Measurements from ENCODE around the gene MRPL28. TPM values are rescaled to one million over a fixed set of nuclear protein-coding genes. Genes with fewer than 3 reads are reported as not detected.
A peak's percentile ranks its signal among the peaks of the same experiment; 100 is the strongest.

The MRPL28 gene
- total RNA-seq, 1 donor: 55.4 TPM

DNA sequence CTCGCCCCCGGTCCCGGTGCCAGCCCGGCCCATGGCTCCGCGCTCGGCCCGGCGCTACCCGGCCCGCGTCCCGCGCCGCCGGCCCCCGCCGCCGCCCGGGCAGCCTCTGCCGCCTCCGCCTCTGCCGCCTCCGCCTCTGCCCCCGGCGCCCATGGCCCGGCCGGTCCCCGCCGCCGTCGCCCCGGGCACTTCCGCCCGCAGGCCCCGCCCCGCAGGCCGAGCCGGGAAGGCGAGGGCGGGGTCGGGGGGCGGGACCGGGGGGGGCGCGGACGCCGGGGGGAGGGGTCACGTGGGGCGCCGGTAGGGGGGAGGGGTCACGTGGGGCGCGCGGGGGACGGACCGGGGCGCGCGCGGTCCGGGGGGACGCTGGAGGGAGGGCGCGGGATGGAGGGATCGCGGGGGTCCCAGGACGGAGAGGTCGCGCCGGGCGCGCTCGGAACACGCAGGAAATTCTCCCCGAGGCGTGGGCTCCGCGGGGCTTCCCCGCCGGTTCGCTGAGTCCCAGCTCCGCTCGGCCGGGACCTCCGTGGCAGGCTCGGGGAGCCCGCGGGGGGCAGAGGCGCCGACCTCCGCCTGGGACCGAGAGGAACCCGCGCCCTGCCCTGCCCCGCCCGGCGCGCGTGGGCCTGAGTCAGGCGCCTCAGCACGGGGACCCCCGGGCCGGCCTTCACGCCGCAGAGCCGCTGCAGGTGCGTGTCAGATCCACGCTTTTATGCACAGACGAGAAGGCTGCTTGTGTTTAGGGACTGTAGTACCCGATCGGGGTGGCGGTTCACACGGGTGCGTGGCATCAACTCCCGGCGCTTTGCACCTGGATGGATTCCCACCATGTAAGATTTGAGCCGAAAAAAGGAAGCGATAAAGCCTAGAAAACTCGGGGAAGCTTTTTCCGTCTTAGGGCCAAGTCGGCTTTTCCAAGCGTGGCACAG is 11.7 kb upstream of the MRPL28 start, which contains the start of gene PGAP6:
PGAP6 (minus strand) TSS at position 190 of the 929 bp plus-strand sequence; CDS start at position 33, 157 bp downstream.
- Histone ChIP-seq H2AFZ (ENCODE audit: low read length) (peak within 1 kb of the TSS; percentile 74), H3K79me2 (ENCODE audit: insufficient read depth, low read length) (peaks cover 30% of the 10 kb centered on the region), H3K9me3 (ENCODE audit: low read depth, low read length) (no peaks in the 10 kb centered on the region), H3K4me3 (ENCODE audit: insufficient read depth, low read length) (peak within 1 kb of the TSS; percentile 83), H3K4me2 (ENCODE audit: insufficient read depth, low read length) (peak within 1 kb of the TSS; percentile 92), H4K20me1 (ENCODE audit: insufficient read depth, low read length) (peaks cover 15% of the 10 kb centered on the region), H3K36me3 (ENCODE audit: insufficient read depth, low read length) (no peaks in the 10 kb centered on the region), H3K27ac (ENCODE audit: low read depth, low read length) (peak within 1 kb of the TSS; percentile 23), H3K4me1 (ENCODE audit: insufficient read depth, low read length) (peaks cover 6% of the 10 kb centered on the region), H3K27me3 (ENCODE audit: insufficient read depth, low read length) (no peaks in the 10 kb centered on the region)
- no peak for TF ChIP-seq CTCF (IDR thresholded peaks at IDR 0.05; ENCODE audit: extremely low read depth, low read depth, low read length)
- peak; percentile 100 for DNase-seq (ENCODE audit: insufficient read length, low spot score, missing footprints)

DNA sequence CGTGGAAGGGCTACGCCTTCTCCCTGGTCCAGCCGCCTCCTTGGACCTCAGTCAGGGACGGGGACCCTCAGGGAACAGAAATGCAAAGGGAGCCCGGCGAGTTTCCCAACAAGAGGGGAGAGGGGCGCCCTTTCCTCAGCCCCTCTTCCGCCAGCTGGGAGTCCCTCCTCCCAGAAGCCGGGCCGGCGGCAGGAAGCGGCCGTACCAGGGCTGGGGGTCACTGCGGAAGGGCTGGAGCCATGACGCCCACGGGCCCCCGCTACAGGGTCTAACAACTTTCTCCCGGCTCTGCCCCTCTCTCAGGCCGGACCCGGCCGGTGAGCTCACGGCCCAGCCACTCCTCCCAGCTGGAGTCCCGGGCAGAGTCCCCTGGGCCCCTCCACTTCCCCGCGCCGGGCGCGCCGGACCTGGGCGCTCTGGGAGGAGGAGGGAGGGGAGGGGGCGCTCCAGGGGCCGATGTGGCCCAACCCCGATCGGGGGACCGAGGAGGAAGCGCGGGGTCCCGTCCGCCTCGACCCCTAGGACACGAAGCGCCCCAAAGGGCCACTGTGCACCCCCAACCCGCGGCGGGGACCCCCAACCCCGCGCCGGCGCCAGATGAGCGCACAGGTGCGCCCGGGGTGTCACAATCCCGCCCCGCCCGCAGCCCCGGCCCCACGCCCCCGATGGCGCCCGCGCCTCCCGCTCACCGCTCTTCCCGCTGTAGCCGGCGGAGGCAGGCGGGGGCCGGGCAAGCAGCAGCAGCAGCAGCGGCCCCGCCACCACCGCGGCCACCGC is 10.9 kb upstream of the MRPL28 start:
- Histone ChIP-seq H3K9me3 (ENCODE audit: low read depth, low read length) (no peaks in the 10 kb centered on the region), H3K4me3 (ENCODE audit: insufficient read depth, low read length) (peak overlapping the region; percentile 83), H3K36me3 (ENCODE audit: insufficient read depth, low read length) (peaks cover 8% of the 10 kb centered on the region), H3K4me1 (ENCODE audit: insufficient read depth, low read length) (peaks cover 2% of the 10 kb centered on the region), H3K27me3 (ENCODE audit: insufficient read depth, low read length) (no peaks in the 10 kb centered on the region), H4K20me1 (ENCODE audit: insufficient read depth, low read length) (peaks cover 15% of the 10 kb centered on the region), H3K79me2 (ENCODE audit: insufficient read depth, low read length) (peaks cover 30% of the 10 kb centered on the region), H3K27ac (ENCODE audit: low read depth, low read length) (peak overlapping the region; percentile 23), H3K4me2 (ENCODE audit: insufficient read depth, low read length) (peak overlapping the region; percentile 88), H2AFZ (ENCODE audit: low read length) (peak overlapping the region; percentile 70)
- no peak for TF ChIP-seq CTCF (IDR thresholded peaks at IDR 0.05; ENCODE audit: extremely low read depth, low read depth, low read length)
- DNase-seq (ENCODE audit: insufficient read length, low spot score, missing footprints): peak; percentile 97

DNA sequence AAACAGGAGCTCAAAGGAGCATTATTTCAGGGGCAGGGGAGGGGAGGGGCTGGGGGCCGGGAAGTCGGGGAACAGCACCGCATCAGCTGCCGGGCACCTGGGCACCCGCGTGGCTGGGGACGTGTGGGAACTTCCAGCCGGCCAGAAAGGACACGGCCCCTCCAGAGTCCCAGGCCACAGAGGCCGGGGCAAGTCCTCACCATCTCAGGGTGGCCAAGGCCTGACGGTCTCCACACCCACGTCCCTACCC is 10.3 kb upstream of the MRPL28 start:
- peaks cover 13% of the 10 kb centered on the region for H3K36me3 ChIP-seq (ENCODE audit: insufficient read depth, low read length)
- H3K79me2 ChIP-seq (ENCODE audit: insufficient read depth, low read length): peaks cover 30% of the 10 kb centered on the region
- H2AFZ ChIP-seq (ENCODE audit: low read length): peak overlapping the region; percentile 70
- H3K4me3 ChIP-seq (ENCODE audit: insufficient read depth, low read length): peak overlapping the region; percentile 83
- no peak for TF ChIP-seq CTCF (IDR thresholded peaks at IDR 0.05; ENCODE audit: extremely low read depth, low read depth, low read length)
- no peak for DNase-seq (ENCODE audit: insufficient read length, low spot score, missing footprints)
- no peaks in the 10 kb centered on the region for H3K9me3 ChIP-seq (ENCODE audit: low read depth, low read length)
- H4K20me1 ChIP-seq (ENCODE audit: insufficient read depth, low read length): peaks cover 15% of the 10 kb centered on the region
- peak overlapping the region; percentile 88 for H3K4me2 ChIP-seq (ENCODE audit: insufficient read depth, low read length)
- H3K4me1 ChIP-seq (ENCODE audit: insufficient read depth, low read length): peaks cover 2% of the 10 kb centered on the region
- no peak overlapping the region for H3K27ac ChIP-seq (ENCODE audit: low read depth, low read length)
- no peaks in the 10 kb centered on the region for H3K27me3 ChIP-seq (ENCODE audit: insufficient read depth, low read length)

Data from osteoblast (primary cell).